A673 (cell line): Measurements from ENCODE around the gene SURF6. TPM values are rescaled to one million over a fixed set of nuclear protein-coding genes. Genes with fewer than 3 reads are reported as not detected.
A peak's percentile ranks its signal among the peaks of the same experiment; 100 is the strongest.

ENCODE experiments used
- BruUV-seq: library from RNA; stranded (reverse); fragments of 400-500 nt; replicated peaks from 2 replicates; lab custom pipeline; 2021; lab: Mats Ljungman, UMichigan
- CTCF ChIA-PET: fragments of 300-600 bp; sonication (Branson Sonifier 250); formaldehyde crosslinking; loops from one replicate; lab custom pipeline; 2022; ENCODE audit warnings: antibody characterized with exemption; lab: Charles Lee
- POLR2A ChIA-PET: fragments of 300-600 bp; sonication (Branson Sonifier 250); formaldehyde crosslinking; loops from one replicate; lab custom pipeline; 2022; ENCODE audit warnings: antibody characterized with exemption; ENCODE audit not compliant: low non-redundant PET; lab: Charles Lee
- DNase-seq: peaks from one replicate; pipeline ENCODE4 v3.0.0-alpha.2; 2015; ENCODE audit warnings: low spot score
- H3K27ac ChIP-seq: fragments of 200-600 bp; sonication (generic); 2 replicates; pipeline ENCODE4 v1.5.1; 2016; ENCODE audit warnings: mixed run types, low read depth, mild to moderate bottlenecking, mixed read lengths, antibody characterized with exemption, low read length; ENCODE audit not compliant: poor library complexity, severe bottlenecking
- H3K27me3 ChIP-seq: fragments of 200-600 bp; sonication (generic); replicated peaks from 2 replicates; pipeline ENCODE4 v1.6.1; 2017; ENCODE audit warnings: mixed run types, low read depth, mild to moderate bottlenecking, mixed read lengths, antibody characterized with exemption, low read length; ENCODE audit not compliant: insufficient read depth, poor library complexity
- H3K36me3 ChIP-seq: fragments of 200-600 bp; sonication (generic); 2 replicates; pipeline ENCODE4 v1.6.1; 2016; ENCODE audit warnings: mixed run types, mild to moderate bottlenecking, mixed read lengths, antibody characterized with exemption, low read length; ENCODE audit not compliant: insufficient read depth, poor library complexity, severe bottlenecking
- H3K4me1 ChIP-seq: fragments of 200-600 bp; sonication (generic); 2 replicates; pipeline ENCODE4 v1.6.1; 2017; ENCODE audit warnings: mixed run types, mild to moderate bottlenecking, mixed read lengths, antibody characterized with exemption, low read length; ENCODE audit not compliant: insufficient read depth, poor library complexity, severe bottlenecking
- H3K4me3 ChIP-seq: fragments of 200-600 bp; sonication (generic); 2 replicates; pipeline ENCODE4 v1.5.1; 2016; ENCODE audit warnings: low read depth, mixed run types, mild to moderate bottlenecking, mixed read lengths, low read length; ENCODE audit not compliant: poor library complexity, severe bottlenecking
- H3K9me3 ChIP-seq: fragments of 200-600 bp; sonication (generic); 2 replicates; pipeline ENCODE4 v1.6.1; 2016; ENCODE audit warnings: mixed run types, low read depth, mild to moderate bottlenecking, mixed read lengths, antibody characterized with exemption, low read length; ENCODE audit not compliant: poor library complexity, severe bottlenecking
- EZH2 ChIP-seq: fragments of 200-600 bp; sonication (generic); IDR thresholded peaks from 2 replicates; pipeline ENCODE4 v1.6.1; 2017; ENCODE audit warnings: borderline replicate concordance, low read depth, mild to moderate bottlenecking, mixed read lengths, antibody characterized with exemption, low read length; ENCODE audit not compliant: poor library complexity, severe bottlenecking
- intact Hi-C: fragments of 100-400 bp; cut with micrococcal nuclease; formaldehyde crosslinking; loops from one replicate; pipeline ENCODE4 v1.10.0; 2022; ENCODE audit not compliant: unreplicated experiment
- total RNA-seq: library from RNA; stranded (reverse); gene quantifications from 2 replicates; pipeline ENCODE4 v1.2.3, GENCODE V29; 2021
- TF ChIP-seq, protein P1 (sequence below): fragments of 300-800, 200-600 bp; sonication (generic); conservative IDR thresholded peaks from 2 replicates; pipeline ENCODE4 v1.5.1; 2017; ENCODE audit warnings: low read depth, mild to moderate bottlenecking, antibody characterized with exemption, low read length, moderate library complexity, mixed read lengths

SURF6 gene
- total RNA-seq, 1 experiment from 2014 or later, result 36.6 TPM

DNA sequence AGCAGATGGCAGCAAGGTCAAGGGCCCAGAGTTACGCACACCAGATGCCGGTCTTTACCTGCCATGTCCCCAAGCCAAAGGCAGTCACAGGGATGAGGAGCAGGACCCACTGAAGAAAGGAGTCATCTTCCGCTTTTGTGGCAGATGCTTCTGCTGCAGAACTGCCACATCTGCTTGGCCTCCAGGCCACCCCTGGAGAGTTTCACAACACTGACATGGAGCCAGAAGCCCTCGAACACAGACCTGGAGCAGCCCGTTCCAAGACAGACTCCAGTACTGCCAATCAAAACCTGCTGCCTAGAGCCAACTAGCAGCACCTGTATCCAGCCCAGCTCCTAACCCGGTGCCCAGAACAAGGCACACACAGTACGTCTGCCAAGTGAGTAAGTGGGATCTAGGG is 18.8 kb upstream of the SURF6 start:
- Histone ChIP-seq H3K4me3 (peak overlapping the region; percentile 93), H3K36me3 (peaks cover 34% of the 10 kb centered on the region), H3K27ac (no peak overlapping the region), H3K9me3 (no peaks in the 10 kb centered on the region), H3K27me3 (no peaks in the 10 kb centered on the region), H3K4me1 (peaks cover 17% of the 10 kb centered on the region)
- no TSS peak for BruUV-seq
- DNase-seq, result no peak
- CTCF ChIA-PET, result no interaction called here
- intact Hi-C loops, result no loop called here
- TF ChIP-seq, protein P1, sequence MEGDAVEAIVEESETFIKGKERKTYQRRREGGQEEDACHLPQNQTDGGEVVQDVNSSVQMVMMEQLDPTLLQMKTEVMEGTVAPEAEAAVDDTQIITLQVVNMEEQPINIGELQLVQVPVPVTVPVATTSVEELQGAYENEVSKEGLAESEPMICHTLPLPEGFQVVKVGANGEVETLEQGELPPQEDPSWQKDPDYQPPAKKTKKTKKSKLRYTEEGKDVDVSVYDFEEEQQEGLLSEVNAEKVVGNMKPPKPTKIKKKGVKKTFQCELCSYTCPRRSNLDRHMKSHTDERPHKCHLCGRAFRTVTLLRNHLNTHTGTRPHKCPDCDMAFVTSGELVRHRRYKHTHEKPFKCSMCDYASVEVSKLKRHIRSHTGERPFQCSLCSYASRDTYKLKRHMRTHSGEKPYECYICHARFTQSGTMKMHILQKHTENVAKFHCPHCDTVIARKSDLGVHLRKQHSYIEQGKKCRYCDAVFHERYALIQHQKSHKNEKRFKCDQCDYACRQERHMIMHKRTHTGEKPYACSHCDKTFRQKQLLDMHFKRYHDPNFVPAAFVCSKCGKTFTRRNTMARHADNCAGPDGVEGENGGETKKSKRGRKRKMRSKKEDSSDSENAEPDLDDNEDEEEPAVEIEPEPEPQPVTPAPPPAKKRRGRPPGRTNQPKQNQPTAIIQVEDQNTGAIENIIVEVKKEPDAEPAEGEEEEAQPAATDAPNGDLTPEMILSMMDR, result no peak
- TF ChIP-seq EZH2, result no peak
- POLR2A ChIA-PET, result no interaction called here

- TF ChIP-seq, protein P1, result no peak
- TF ChIP-seq EZH2, result no peak
- Histone ChIP-seq H3K4me3 (no peak overlapping the region), H3K36me3 (peaks cover 46% of the 10 kb centered on the region), H3K4me1 (peaks cover 23% of the 10 kb centered on the region), H3K9me3 (no peaks in the 10 kb centered on the region), H3K27me3 (no peaks in the 10 kb centered on the region), H3K27ac (no peak overlapping the region)
- ChIA-PET POLR2A (no interaction called here), CTCF (no interaction called here)
- intact Hi-C loops, result no loop called here
- DNase-seq, result peak; percentile 16
- BruUV-seq, result no TSS peak
Observed at GRCh38 chr9:133353548-133353947, 17.6 kb upstream of the SURF6 start.

GRCh38 chr9:133352635-133353340 is 16.8 kb upstream of the SURF6 start:
- Histone ChIP-seq H3K4me3 (no peak overlapping the region), H3K36me3 (peaks cover 48% of the 10 kb centered on the region), H3K27ac (peak overlapping the region; percentile 27), H3K27me3 (no peaks in the 10 kb centered on the region), H3K4me1 (peaks cover 23% of the 10 kb centered on the region), H3K9me3 (no peaks in the 10 kb centered on the region)
- TF ChIP-seq EZH2, result no peak
- TF ChIP-seq, protein P1, result no peak
- CTCF ChIA-PET, result interaction anchor here (0.5 kb wide), 1 partner anchor 54 kb away, joined by 4 read pairs; no protein-coding TSS in a partner anchor
- peak; percentile 14 for DNase-seq
- intact Hi-C loops, result no loop called here
- POLR2A ChIA-PET, result no interaction called here
- BruUV-seq, result no TSS peak
